Panc1 (cell line): ENCODE results near the gene SEC61G. TPM values are rescaled to one million over a fixed set of nuclear protein-coding genes. Genes with fewer than 3 reads are reported as not detected.

Source experiments
- ATAC-seq: fragments of 200-7000 bp; cut with Tn5 transposase; 2 replicates; pipeline ENCODE4 v1.9.1; 2020; ENCODE audit warnings: mild to moderate bottlenecking, moderate library complexity
- BruUV-seq: library from RNA; stranded (reverse); fragments of 400-500 nt; replicated peaks from 2 replicates; lab custom pipeline; 2021; lab: Mats Ljungman, UMichigan
- CTCF ChIA-PET: fragments of 300-600 bp; sonication (Branson Sonifier 250); formaldehyde crosslinking; loops from one replicate; lab custom pipeline; 2022; ENCODE audit warnings: antibody characterized with exemption; lab: Charles Lee
- POLR2A ChIA-PET: fragments of 300-600 bp; sonication (Branson Sonifier 250); formaldehyde crosslinking; loops from one replicate; lab custom pipeline; 2022; ENCODE audit warnings: antibody characterized with exemption; lab: Charles Lee
- DNase-seq: peaks from one replicate; pipeline ENCODE4 v3.0.0-alpha.2; 2010; ENCODE audit warnings: low read depth, low spot score
- H3K27ac ChIP-seq: 2 replicates; pipeline ENCODE4 v1.5.1; 2011; ENCODE audit warnings: mild to moderate bottlenecking, low read length, inconsistent platforms
- H3K27me3 ChIP-seq: fragments of 200-500 bp; sonication (Bioruptor generic); 2 replicates; pipeline ENCODE4 v1.6.0; 2014; ENCODE audit warnings: low read length, inconsistent platforms; ENCODE audit not compliant: control insufficient read depth, insufficient read depth
- H3K36me3 ChIP-seq: fragments of 200-500 bp; sonication (Bioruptor generic); 2 replicates; pipeline ENCODE4 v1.5.1; 2014; ENCODE audit warnings: inconsistent platforms, mild to moderate bottlenecking, low read length, moderate library complexity; ENCODE audit not compliant: control insufficient read depth, insufficient read depth
- H3K4me1 ChIP-seq: 2 replicates; pipeline ENCODE4 v1.5.1; 2011; ENCODE audit warnings: inconsistent platforms, mild to moderate bottlenecking, low read length, moderate library complexity; ENCODE audit not compliant: control insufficient read depth, insufficient read depth
- H3K4me3 ChIP-seq, 2 experiments: 2 replicates each; pipeline ENCODE4 v1.5.1; 2011 to 2012; ENCODE audit warnings: low read depth in 2 of 2, low read length in 2 of 2, mild to moderate bottlenecking in 2 of 2, inconsistent platforms in 1 of 2, moderate library complexity in 1 of 2
- H3K9me3 ChIP-seq: fragments of 200-500 bp; sonication (Bioruptor generic); 2 replicates; pipeline ENCODE4 v1.5.1; 2014; ENCODE audit warnings: low read depth, mild to moderate bottlenecking, inconsistent platforms, low read length, moderate library complexity; ENCODE audit not compliant: control insufficient read depth, insufficient read depth
- CTCF ChIP-seq: fragments of 450-650 bp; IDR thresholded peaks from 2 replicates; pipeline ENCODE4 v1.5.1; 2017; ENCODE audit warnings: mild to moderate bottlenecking
- POLR2AphosphoS5 ChIP-seq: IDR thresholded peaks from 2 replicates; pipeline ENCODE4 v1.6.1; 2012; ENCODE audit warnings: mild to moderate bottlenecking, low read depth, low read length, moderate library complexity
- REST ChIP-seq, 2 experiments: IDR thresholded peaks; 2 replicates each; pipeline ENCODE4 v1.6.1; 2011 to 2012; ENCODE audit warnings: low read depth in 2 of 2, control low read depth in 1 of 2, low read length in 1 of 2, mild to moderate bottlenecking in 1 of 2, moderate library complexity in 1 of 2; ENCODE audit not compliant: insufficient read depth in 1 of 2
- SIN3A ChIP-seq: IDR thresholded peaks from 2 replicates; pipeline ENCODE4 v1.6.1; 2012; ENCODE audit warnings: low read depth, mild to moderate bottlenecking, low read length, moderate library complexity, borderline replicate concordance; ENCODE audit not compliant: insufficient read depth
- TCF7L2 ChIP-seq: IDR thresholded peaks from 2 replicates; pipeline ENCODE4 v1.6.1; 2011; ENCODE audit warnings: mild to moderate bottlenecking, low read depth, low read length, inconsistent platforms
- in situ Hi-C: cut with HindIII; loops from 2 replicates; pipeline ENCODE4 v1.10.0; 2016; ENCODE audit warnings: low sequenced_read_pairs, low pct_unique_long_range_greater_than_20kb
- intact Hi-C: fragments of 100-400 bp; cut with micrococcal nuclease; formaldehyde crosslinking; loops from one replicate; pipeline ENCODE4 v1.10.0; 2022; ENCODE audit not compliant: unreplicated experiment
- total RNA-seq: library from RNA; stranded (reverse); gene quantifications from one replicate; pipeline ENCODE4 v1.2.1, GENCODE V29; 2021; ENCODE audit not compliant: unreplicated experiment

Gene SEC61G
- total RNA-seq, 1 experiment from 2014 or later: 197 TPM

- H3K27ac ChIP-seq: no peak overlapping the region
These were observed 10.2 kb upstream of the SEC61G start for GRCh38 chr7:54769203-54769602.

GRCh38 chr7:54764861-54765260 lies 5.8 kb upstream of the SEC61G start:
- BruUV-seq: no TSS peak
- Histone ChIP-seq H3K9me3 (no peaks in the 10 kb centered on the region), H3K27me3 (no peaks in the 10 kb centered on the region; the same call in 1 of the 2 replicates), H3K36me3 (no peaks in the 10 kb centered on the region), H3K27ac (no peak overlapping the region), H3K4me3 (no peak overlapping the region), H3K4me1 (peaks cover 4% of the 10 kb centered on the region; the same call in 1 of the 2 replicates)
- ChIA-PET POLR2A (no interaction called here), CTCF (no interaction called here)
- DNase-seq: no peak
- no peak for TF ChIP-seq REST (IDR thresholded peaks at IDR 0.05; ENCODE audit: insufficient read depth in 1 of 2, low read depth in 2 of 2, low read length in 1 of 2)
- no peak for TF ChIP-seq POLR2AphosphoS5
- TF ChIP-seq TCF7L2: no peak
- TF ChIP-seq SIN3A: no peak
- TF ChIP-seq CTCF: no peak
- no peak for ATAC-seq
- in situ Hi-C loops: no loop called here
- intact Hi-C loops: no loop called here

More at GRCh38 chr7:54769203-54769602, 10.2 kb upstream of the SEC61G start:
- no peak overlapping the region for H3K4me3 ChIP-seq
- no peaks in the 10 kb centered on the region for H3K4me1 ChIP-seq
- BruUV-seq: no TSS peak
- TF ChIP-seq SIN3A: no peak
- H3K36me3 ChIP-seq: no peaks in the 10 kb centered on the region
- DNase-seq: no peak
- POLR2A ChIA-PET: no interaction called here
- in situ Hi-C loops: no loop called here
- CTCF ChIA-PET: no interaction called here
- H3K27me3 ChIP-seq: peaks cover 5% of the 10 kb centered on the region; the same call in 1 of the 2 replicates
- intact Hi-C loops: no loop called here
- no peak for ATAC-seq
- H3K9me3 ChIP-seq: no peaks in the 10 kb centered on the region

GRCh38 chr7:54757711-54758110 lies 1.3 kb downstream of the SEC61G start:
- H3K27ac ChIP-seq: peak overlapping the region; percentile 99
- no peaks in the 10 kb centered on the region for H3K9me3 ChIP-seq
- H3K27me3 ChIP-seq: no peaks in the 10 kb centered on the region
- H3K36me3 ChIP-seq: peaks cover 37% of the 10 kb centered on the region
- BruUV-seq: no TSS peak
- TF ChIP-seq CTCF (no peak), TCF7L2 (no peak), POLR2AphosphoS5 (no peak)
- ATAC-seq (no peak), DNase-seq (no peak)
- H3K4me1 ChIP-seq: peaks cover 14% of the 10 kb centered on the region
- ChIA-PET POLR2A (no interaction called here), CTCF (no interaction called here)
- peak overlapping the region; percentile 96 for H3K4me3 ChIP-seq
- intact Hi-C loops (no loop called here), in situ Hi-C loops (no loop called here)
